Activated CD4-positive, alpha-beta memory T cell treated with anti-CD3 and anti-CD28 coated beads, Interleukin-2, amount 10 ng/mL, durations not matched to agents 7 days and 5 days (primary cell): Measurements from ENCODE around the gene SMIM11. TPM values are rescaled to one million over a fixed set of nuclear protein-coding genes. Genes with fewer than 3 reads are reported as not detected.

Experiments used
- CTCF ChIA-PET: fragments of 350-600 bp; sonication (Branson Sonifier 250); formaldehyde crosslinking; loops from one replicate; lab custom pipeline; 2021; ENCODE audit warnings: antibody characterized with exemption, inconsistent platforms; lab: Charles Lee
- POLR2A ChIA-PET: fragments of 350-600 bp; sonication (Branson Sonifier 250); formaldehyde crosslinking; loops from one replicate; lab custom pipeline; 2021; ENCODE audit warnings: antibody characterized with exemption; lab: Charles Lee
- DNase-seq: peaks from one replicate; pipeline ENCODE4 v3.0.0-alpha.2; 2020
- H3K27ac Mint-ChIP-seq: one replicate; pipeline ENCODE4 v1.8.0; 2021; ENCODE audit warnings: mild to moderate bottlenecking, mixed read lengths
- H3K27me3 Mint-ChIP-seq: one replicate; pipeline ENCODE4 v1.8.0; 2021; ENCODE audit warnings: mixed read lengths
- H3K36me3 Mint-ChIP-seq: one replicate; pipeline ENCODE4 v1.8.0; 2021; ENCODE audit warnings: low read depth, mixed read lengths
- H3K4me1 Mint-ChIP-seq: one replicate; pipeline ENCODE4 v1.8.0; 2021; ENCODE audit warnings: mixed read lengths
- H3K4me3 Mint-ChIP-seq: one replicate; pipeline ENCODE4 v1.8.0; 2021; ENCODE audit warnings: mild to moderate bottlenecking, mixed read lengths
- H3K9me3 Mint-ChIP-seq: one replicate; pipeline ENCODE4 v1.8.0; 2021; ENCODE audit warnings: mixed read lengths
- total RNA-seq, 2 experiments: library from RNA; stranded (reverse); gene quantifications; one replicate each; pipeline ENCODE4 v1.2.3, GENCODE V29; 2021

Gene SMIM11
- total RNA-seq, 2 experiments from 2014 or later: 3.1 to 4.2 TPM

GRCh38 chr21:34343347-34343746, 32.0 kb upstream of the SMIM11 start:
- Mint-ChIP-seq H3K9me3 (no peaks in the 10 kb centered on the region), H3K36me3 (no peaks in the 10 kb centered on the region), H3K27ac (no peak overlapping the region), H3K4me3 (no peak overlapping the region), H3K27me3 (peaks cover 10% of the 10 kb centered on the region), H3K4me1 (peaks cover 12% of the 10 kb centered on the region)
- POLR2A ChIA-PET: interaction anchor here (1.0 kb wide), 1 partner anchor 419 kb away, joined by 4 read pairs; no protein-coding TSS in a partner anchor
- no peak for DNase-seq
- CTCF ChIA-PET: interaction anchor here (2.4 kb wide), 1 partner anchor 420 kb away, joined by 8 read pairs; no protein-coding TSS in a partner anchor

GRCh38 chr21:34343838-34344381, 31.4 kb upstream of the SMIM11 start:
- Mint-ChIP-seq H3K27me3 (peaks cover 10% of the 10 kb centered on the region), H3K27ac (no peak overlapping the region), H3K4me3 (no peak overlapping the region), H3K4me1 (peaks cover 12% of the 10 kb centered on the region), H3K36me3 (no peaks in the 10 kb centered on the region), H3K9me3 (no peaks in the 10 kb centered on the region)
- POLR2A ChIA-PET: interaction anchor here (1.0 kb wide), 1 partner anchor 420 kb away, joined by 4 read pairs; no protein-coding TSS in a partner anchor
- CTCF ChIA-PET: interaction anchor here (2.4 kb wide), 1 partner anchor 420 kb away, joined by 8 read pairs; no protein-coding TSS in a partner anchor
- DNase-seq: no peak

- POLR2A ChIA-PET: no interaction called here
- no peak for DNase-seq
- Mint-ChIP-seq H3K4me3 (no peak overlapping the region), H3K36me3 (no peaks in the 10 kb centered on the region), H3K27me3 (peaks cover 10% of the 10 kb centered on the region), H3K27ac (no peak overlapping the region), H3K4me1 (peaks cover 12% of the 10 kb centered on the region), H3K9me3 (no peaks in the 10 kb centered on the region)
- CTCF ChIA-PET: interaction anchor here (2.4 kb wide), 1 partner anchor 421 kb away, joined by 8 read pairs; no protein-coding TSS in a partner anchor
These were observed 30.7 kb upstream of the SMIM11 start for GRCh38 chr21:34344584-34344983.

- H3K9me3 Mint-ChIP-seq: no peaks in the 10 kb centered on the region
- POLR2A ChIA-PET: interaction anchor here (1.2 kb wide), 1 partner anchor 421 kb away, joined by 6 read pairs; no protein-coding TSS in a partner anchor
These were observed 30.0 kb upstream of the SMIM11 start for GRCh38 chr21:34345091-34345871.

GRCh38 chr21:34345892-34346291, 29.4 kb upstream of the SMIM11 start:
- H3K27me3 Mint-ChIP-seq: peaks cover 7% of the 10 kb centered on the region
- CTCF ChIA-PET: interaction anchor here (0.9 to 7.9 kb wide), 2 partner anchors 101 to 425 kb away, joined by 3 to 253 read pairs; no protein-coding TSS in a partner anchor
- H3K9me3 Mint-ChIP-seq: no peaks in the 10 kb centered on the region
- H3K36me3 Mint-ChIP-seq: no peaks in the 10 kb centered on the region
- no peak overlapping the region for H3K4me3 Mint-ChIP-seq
- DNase-seq: no peak
- H3K4me1 Mint-ChIP-seq: peaks cover 4% of the 10 kb centered on the region
- H3K27ac Mint-ChIP-seq: no peak overlapping the region
- POLR2A ChIA-PET: interaction anchor here (1.2 kb wide), 1 partner anchor 421 kb away, joined by 6 read pairs; no protein-coding TSS in a partner anchor

More at GRCh38 chr21:34345091-34345871, 30.0 kb upstream of the SMIM11 start:
- CTCF ChIA-PET: interaction anchor here (0.9 to 7.9 kb wide), 3 partner anchors 101 to 424 kb away, joined by 3 to 253 read pairs (median 8); no protein-coding TSS in a partner anchor
- DNase-seq: no peak
- Mint-ChIP-seq H3K36me3 (no peaks in the 10 kb centered on the region), H3K27ac (no peak overlapping the region), H3K27me3 (peaks cover 10% of the 10 kb centered on the region), H3K4me3 (no peak overlapping the region), H3K4me1 (peaks cover 8% of the 10 kb centered on the region)

GRCh38 chr21:34348890-34349519, 26.3 kb upstream of the SMIM11 start:
- no peak for DNase-seq
- Mint-ChIP-seq H3K4me1 (peaks cover 4% of the 10 kb centered on the region), H3K27ac (no peak overlapping the region), H3K9me3 (no peaks in the 10 kb centered on the region), H3K27me3 (peaks cover 11% of the 10 kb centered on the region), H3K36me3 (no peaks in the 10 kb centered on the region), H3K4me3 (no peak overlapping the region)
- CTCF ChIA-PET: interaction anchor here (0.8 to 7.9 kb wide), 7 partner anchors 10 to 455 kb away, joined by 3 to 253 read pairs (median 12); partner anchors contain the start of genes MRPS6 and SLC5A3
- POLR2A ChIA-PET: interaction anchor here (1.9 kb wide), 1 partner anchor 425 kb away, joined by 17 read pairs; no protein-coding TSS in a partner anchor

- H3K27me3 Mint-ChIP-seq: peaks cover 21% of the 10 kb centered on the region
- DNase-seq: peak; percentile 37
- H3K36me3 Mint-ChIP-seq: no peaks in the 10 kb centered on the region
- CTCF ChIA-PET: interaction anchor here (7.9 kb wide), 1 partner anchor 431 kb away, joined by 253 read pairs; no protein-coding TSS in a partner anchor
- no peak overlapping the region for H3K27ac Mint-ChIP-seq
- POLR2A ChIA-PET: no interaction called here
- no peaks in the 10 kb centered on the region for H3K9me3 Mint-ChIP-seq
- no peak overlapping the region for H3K4me3 Mint-ChIP-seq
- peaks cover 4% of the 10 kb centered on the region for H3K4me1 Mint-ChIP-seq
These were observed 23.5 kb upstream of the SMIM11 start for GRCh38 chr21:34351786-34352241.

- no peak for DNase-seq
- Mint-ChIP-seq H3K4me3 (no peak overlapping the region), H3K36me3 (no peaks in the 10 kb centered on the region), H3K9me3 (no peaks in the 10 kb centered on the region), H3K27ac (no peak overlapping the region), H3K27me3 (peaks cover 23% of the 10 kb centered on the region), H3K4me1 (peaks cover 4% of the 10 kb centered on the region)
- ChIA-PET POLR2A (no interaction called here), CTCF (interaction anchor here (7.9 kb wide), 1 partner anchor 431 kb away, joined by 253 read pairs; no protein-coding TSS in a partner anchor)
These were observed 22.8 kb upstream of the SMIM11 start for GRCh38 chr21:34352556-34352955.

GRCh38 chr21:34353182-34353581, 22.1 kb upstream of the SMIM11 start:
- CTCF ChIA-PET: interaction anchor here (7.9 kb wide), 1 partner anchor 432 kb away, joined by 253 read pairs; no protein-coding TSS in a partner anchor
- POLR2A ChIA-PET: no interaction called here
- Mint-ChIP-seq H3K27ac (no peak overlapping the region), H3K4me3 (no peak overlapping the region), H3K36me3 (no peaks in the 10 kb centered on the region), H3K4me1 (no peaks in the 10 kb centered on the region), H3K27me3 (peaks cover 25% of the 10 kb centered on the region), H3K9me3 (no peaks in the 10 kb centered on the region)
- DNase-seq: no peak

- Mint-ChIP-seq H3K9me3 (no peaks in the 10 kb centered on the region), H3K27me3 (peaks cover 34% of the 10 kb centered on the region), H3K36me3 (no peaks in the 10 kb centered on the region), H3K27ac (no peak overlapping the region), H3K4me1 (no peaks in the 10 kb centered on the region), H3K4me3 (no peak overlapping the region)
- ChIA-PET POLR2A (no interaction called here), CTCF (interaction anchor here (0.7 to 1.6 kb wide), 4 partner anchors 12 to 442 kb away, joined by 3 to 9 read pairs (median 4); no protein-coding TSS in a partner anchor)
- DNase-seq: no peak
These were observed 20.5 kb upstream of the SMIM11 start for GRCh38 chr21:34354836-34355235.

- Mint-ChIP-seq H3K27ac (no peak overlapping the region), H3K27me3 (peaks cover 34% of the 10 kb centered on the region), H3K4me3 (no peak overlapping the region), H3K4me1 (no peaks in the 10 kb centered on the region), H3K9me3 (no peaks in the 10 kb centered on the region), H3K36me3 (no peaks in the 10 kb centered on the region)
- ChIA-PET CTCF (interaction anchor here (1.6 to 1.8 kb wide), 2 partner anchors 8 to 432 kb away, joined by 6 to 9 read pairs; no protein-coding TSS in a partner anchor), POLR2A (no interaction called here)
- DNase-seq: no peak
These were observed 19.7 kb upstream of the SMIM11 start for GRCh38 chr21:34355570-34355969.

GRCh38 chr21:34357889-34358288, 17.4 kb upstream of the SMIM11 start:
- Mint-ChIP-seq H3K9me3 (no peaks in the 10 kb centered on the region), H3K27ac (no peak overlapping the region), H3K4me1 (peaks cover 6% of the 10 kb centered on the region), H3K4me3 (no peak overlapping the region), H3K36me3 (no peaks in the 10 kb centered on the region), H3K27me3 (peaks cover 38% of the 10 kb centered on the region)
- CTCF ChIA-PET: interaction anchor here (0.7 to 3.2 kb wide), 2 partner anchors 9 to 554 kb away, joined by 3 to 16 read pairs; no protein-coding TSS in a partner anchor
- POLR2A ChIA-PET: no interaction called here
- no peak for DNase-seq
